ENCODE measurements around the gene ZSCAN5B.
"Not testable (repeated sequence)": the region's sequence is repeated elsewhere in the genome, so short reads cannot be mapped to it uniquely, and the experiment has no call there.

Gene ZSCAN5B, protein sequence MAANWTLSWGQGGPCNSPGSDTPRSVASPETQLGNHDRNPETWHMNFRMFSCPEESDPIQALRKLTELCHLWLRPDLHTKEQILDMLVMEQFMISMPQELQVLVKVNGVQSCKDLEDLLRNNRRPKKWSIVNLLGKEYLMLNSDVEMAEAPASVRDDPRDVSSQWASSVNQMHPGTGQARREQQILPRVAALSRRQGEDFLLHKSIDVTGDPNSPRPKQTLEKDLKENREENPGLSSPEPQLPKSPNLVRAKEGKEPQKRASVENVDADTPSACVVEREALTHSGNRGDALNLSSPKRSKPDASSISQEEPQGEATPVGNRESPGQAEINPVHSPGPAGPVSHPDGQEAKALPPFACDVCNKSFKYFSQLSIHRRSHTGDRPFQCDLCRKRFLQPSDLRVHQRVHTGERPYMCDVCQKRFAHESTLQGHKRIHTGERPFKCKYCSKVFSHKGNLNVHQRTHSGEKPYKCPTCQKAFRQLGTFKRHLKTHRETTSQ

DNA sequence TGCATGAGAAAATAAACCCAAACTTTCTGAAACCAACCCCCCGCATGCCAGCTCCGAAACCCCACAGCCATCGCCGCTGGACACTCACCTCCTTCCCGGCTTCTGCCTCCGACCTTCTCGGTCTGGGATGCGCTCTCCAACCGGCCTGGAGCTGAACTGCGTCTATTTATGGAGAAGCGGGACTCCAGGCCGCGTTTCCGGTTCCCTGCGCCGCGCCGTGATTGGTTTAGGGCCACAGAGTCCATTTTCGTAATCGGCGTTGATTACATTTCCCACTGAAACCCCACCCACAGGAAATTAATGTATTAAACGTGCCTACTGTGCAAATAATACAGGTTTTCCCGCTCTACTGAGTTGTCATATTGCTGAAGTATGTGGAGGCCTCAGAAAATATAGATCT lies at the start of gene ZSCAN5B:
TSS of gene ZSCAN5B (minus strand) at position 138 of the 400 bp plus-strand sequence. CDS start 4,731 bp downstream, outside the sequence.
- DNase-seq = not testable (repeated sequence)

DNA sequence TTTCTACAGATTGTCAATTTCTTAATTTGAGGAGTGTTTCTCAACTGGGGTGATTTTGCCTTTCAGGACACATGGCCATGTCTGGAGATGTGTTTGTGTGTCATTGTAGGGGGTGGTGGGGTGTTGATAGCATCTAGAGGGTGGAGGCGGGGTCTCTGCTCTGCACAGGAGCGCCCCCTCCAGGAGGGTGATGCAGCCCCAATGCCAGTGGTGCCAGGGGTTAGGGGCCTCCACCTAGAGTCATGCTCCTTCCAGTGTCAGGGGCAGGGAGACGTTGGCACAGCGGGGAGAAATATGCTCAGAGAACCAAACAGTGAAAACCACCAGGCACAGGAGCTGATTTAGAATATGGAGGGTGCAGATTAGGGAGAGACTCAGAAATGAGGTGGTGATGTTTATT lies 48.2 kb upstream of the ZSCAN5B start:
- DNase-seq = not testable (repeated sequence)

DNA sequence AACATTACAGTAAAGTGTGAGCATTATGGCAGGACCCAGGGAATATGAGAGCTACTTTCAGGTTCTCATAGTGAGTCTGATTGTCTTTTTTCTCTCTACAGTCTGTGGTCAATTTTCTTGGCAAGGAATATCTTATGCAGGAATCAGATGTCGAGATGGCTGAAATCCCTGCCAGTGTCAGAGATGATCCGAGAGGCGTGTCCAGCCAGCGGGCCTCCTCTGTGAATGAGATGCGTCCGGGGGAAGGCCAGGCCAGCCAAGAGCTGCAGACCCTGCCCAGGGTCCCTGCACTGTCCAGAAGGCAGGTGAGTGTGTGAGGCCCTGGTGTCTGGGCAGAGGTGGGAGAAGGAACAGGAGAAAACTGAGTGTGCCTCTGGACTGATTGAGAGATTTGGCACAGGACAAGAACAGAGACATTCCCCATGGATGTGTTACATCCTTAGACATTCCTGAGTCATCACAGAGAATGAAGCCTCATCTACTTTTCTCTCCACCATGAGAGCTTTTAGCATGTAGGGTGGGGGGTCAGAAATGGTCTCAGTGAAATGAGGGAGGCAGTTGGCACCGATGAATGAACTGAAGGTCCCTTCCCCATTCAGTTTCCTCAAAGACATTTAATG lies 47.6 kb upstream of the ZSCAN5B start:
- no peak for DNase-seq

DNA sequence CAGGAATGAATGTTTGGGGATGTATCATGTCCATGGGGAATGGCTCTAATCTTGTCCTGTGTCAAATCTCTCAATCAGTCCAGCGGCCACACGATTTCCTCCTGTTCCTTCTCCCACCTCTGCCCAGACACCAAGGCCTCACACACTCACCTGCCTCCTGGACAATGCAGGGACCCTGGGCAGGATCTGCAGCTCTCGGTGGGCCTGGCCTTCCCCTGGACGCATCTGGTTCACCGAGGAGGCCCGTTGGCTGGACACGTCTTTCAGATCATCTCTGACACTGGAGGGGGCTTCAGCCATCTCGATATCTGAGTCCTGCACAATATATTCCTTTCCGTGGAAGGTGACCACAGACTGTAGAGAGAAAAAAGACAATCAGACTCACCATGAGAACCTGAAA lies 25.9 kb upstream of the ZSCAN5B start:
- no peak for DNase-seq

DNA sequence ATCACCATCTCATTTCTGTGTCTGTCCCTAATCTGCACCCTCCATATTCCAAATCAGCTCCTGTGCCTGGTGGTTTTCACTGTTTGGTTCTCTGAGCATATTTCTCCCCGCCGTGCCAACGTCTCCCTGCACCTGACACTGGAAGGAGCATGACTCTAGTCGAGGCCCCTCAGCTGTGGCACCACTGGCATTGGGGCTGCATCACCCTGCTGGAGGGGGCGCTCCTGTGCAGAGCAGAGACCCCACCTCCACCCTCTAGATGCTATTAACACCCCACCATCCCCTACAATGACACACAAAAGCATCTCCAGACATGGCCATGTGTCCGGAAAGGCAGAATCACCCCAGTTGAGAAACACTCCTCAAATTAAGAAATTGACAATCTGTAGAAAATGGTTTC lies 25.3 kb upstream of the ZSCAN5B start:
- no peak for DNase-seq

DNA sequence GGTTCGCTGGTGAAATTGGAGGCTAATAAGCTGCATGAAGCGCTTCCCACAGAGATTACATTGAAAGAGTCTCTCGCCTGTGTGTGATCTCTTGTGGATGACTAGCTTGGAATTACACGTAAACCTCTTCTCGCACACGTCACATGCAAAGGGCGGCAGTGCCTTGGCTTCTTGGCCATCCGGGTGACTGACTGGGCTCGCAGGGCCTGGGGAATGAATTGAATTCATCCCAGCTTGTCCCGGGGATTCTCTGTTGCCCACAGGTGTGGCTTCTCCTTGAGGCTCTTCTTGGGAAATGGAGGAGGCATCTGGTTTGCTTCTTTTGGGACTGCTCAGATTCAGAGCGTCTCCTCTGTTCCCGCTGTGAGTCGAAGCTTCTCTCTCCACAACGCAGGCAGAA lies 24.3 kb upstream of the ZSCAN5B start:
- DNase-seq = no peak

DNA sequence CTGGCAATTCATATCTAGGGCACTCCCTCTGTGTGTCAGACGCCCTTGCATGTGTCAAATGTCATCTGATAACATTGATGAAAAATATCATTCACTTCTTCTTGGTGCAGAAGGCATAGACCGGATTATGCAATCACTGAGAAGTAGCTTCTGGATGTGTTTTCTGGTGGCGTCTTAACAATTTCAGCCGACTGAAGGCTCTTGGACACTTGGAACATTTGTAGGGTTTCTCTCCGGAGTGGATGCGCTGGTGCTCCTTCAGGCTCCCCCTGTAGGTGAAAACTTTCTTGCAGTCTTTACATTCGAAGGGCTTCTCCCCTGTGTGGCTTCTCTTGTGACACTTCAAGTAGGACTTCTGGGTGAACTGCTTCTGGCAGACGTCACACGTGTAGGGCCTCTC lies 23.9 kb upstream of the ZSCAN5B start:
- DNase-seq = not testable (repeated sequence)

DNA sequence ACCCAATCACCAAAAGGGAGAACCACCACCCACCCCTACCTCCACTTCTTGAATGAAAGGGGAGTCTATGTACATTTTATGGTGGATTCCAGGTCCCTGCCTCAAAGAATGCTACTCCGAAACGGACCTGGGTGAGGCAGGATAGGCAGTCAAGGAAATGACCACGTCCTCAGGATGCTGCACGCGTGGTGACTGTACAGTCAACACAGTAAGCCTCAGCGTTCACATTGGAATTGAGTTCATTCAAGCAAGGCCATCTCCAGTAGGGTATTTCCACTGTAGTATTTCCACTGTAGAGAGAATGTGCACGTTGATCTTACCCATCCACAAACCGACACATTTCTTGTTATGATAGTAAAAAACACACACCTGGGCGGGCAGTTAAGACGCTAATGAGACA lies 21.4 kb upstream of the ZSCAN5B start:
- no peak for DNase-seq

DNA sequence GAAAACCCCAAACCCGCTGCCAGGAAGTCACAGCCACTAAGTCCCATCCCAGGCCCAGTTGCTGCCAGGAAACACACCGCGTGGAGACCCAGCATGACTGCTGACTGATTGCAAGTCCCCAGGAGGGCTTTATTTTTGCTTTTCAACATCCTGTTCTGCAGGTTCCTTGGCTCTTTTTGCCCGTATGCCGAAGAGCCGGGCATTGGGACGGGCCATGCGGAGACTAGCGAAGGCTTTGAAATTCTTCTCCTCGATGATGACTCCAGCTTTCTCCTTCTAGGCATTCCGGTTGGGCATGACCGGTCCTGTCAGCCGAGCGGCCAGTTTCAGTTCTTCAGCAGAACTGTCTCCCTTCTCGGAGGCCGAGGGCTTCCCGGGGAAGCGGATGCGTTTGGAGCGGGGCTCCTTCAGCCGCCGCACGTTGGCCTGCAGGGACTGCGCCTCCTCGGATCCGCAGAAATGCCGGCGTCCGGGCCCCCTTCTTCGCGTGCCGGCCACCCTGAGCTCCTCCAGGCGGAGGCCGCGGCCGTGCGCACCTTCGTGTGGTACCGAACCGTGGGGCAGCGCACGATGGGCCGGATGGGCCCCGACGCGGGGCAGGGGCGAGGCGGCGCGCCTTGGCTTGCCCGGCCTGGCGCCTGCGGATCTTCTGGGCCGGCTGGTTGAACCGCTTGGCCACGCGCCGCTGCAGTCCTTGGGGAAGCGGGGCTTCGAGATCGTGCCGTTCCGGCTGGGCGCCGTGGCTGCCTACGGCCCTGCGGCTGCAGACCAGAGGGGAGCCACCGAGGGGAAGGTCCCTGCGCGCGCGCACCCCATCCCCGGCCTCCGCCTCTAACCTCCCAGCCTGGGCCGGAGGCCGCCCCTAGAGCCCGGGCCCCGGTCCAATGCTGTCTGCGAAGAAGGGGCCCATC lies 19.7 kb upstream of the ZSCAN5B start:
- DNase-seq = no peak

DNA sequence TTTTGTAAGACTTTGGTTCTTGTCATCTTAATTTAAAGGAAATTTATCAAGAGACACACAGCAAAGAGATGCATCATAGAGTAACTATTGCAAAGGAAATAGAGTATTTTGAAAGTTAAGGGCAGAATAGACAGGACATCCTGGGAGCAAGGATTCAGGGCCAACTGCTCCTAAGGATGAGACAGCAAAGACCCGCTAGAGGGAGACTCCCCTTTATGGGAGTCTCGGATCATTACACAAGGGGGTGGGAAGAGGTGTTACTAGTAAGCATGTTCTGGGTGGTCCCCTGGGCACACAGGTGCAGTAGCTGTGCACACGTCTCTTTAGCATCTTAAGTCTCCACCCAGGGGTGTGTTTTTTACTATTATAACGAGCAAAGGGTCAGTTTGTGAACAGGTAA lies 14.1 kb upstream of the ZSCAN5B start:
- no peak for DNase-seq

DNA sequence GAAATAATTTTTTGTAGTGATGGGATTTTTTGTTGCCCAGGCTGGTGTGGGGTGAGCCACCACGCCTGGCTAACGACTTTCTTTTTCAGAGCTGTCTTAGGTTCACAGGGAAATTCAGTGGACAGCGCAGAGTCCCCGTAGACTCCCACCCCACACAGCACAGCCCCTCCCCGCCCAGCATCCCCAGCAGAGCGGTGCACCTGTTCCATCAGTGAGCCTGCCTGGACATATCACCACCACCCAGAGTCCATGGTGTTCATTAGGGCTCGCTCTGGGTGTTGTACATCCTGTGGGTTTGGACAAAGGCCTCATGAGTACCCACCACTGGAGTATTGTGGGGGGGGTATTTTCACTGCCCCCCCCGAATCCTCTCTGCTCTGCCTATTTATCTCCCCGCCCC lies 12.5 kb upstream of the ZSCAN5B start:
- not testable (repeated sequence) for DNase-seq

DNA sequence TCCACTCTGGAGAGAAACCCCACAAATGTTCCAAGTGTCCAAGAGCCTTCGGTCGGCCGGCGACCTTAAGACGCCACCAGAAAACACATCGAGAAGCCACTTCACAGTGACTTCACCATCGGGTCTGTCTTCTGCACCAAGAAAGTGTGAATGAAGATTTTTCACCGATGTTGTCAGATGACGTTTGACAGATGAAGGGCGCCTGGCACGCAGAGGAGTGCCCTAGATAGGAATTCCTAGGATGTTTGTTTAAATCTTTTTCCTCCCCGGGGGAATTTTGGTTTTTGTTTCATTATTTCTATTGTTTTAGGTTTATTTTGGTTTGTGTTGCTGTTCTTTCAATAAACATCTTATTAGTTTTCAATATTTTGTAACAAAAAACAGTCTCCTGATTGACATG lies 11.5 kb upstream of the ZSCAN5B start:
- DNase-seq = no peak

DNA sequence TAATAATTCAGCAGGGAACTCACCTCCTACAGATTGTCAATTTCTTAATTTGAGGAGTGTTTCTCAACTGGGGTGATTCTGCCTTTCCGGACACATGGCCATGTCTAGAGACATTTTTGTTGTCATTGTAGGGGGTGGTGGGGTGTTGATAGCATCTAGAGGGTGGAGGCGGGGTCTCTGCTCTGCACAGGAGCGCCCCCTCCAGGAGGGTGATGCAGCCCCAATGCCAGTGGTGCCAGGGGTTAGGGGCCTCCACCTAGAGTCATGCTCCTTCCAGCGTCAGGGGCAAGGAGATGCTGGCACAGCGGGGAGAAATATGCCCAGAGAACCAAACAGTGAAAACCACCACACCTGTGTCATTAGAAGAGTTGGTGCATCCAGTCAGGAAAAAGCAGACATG lies 10.0 kb upstream of the ZSCAN5B start:
- DNase-seq = not testable (repeated sequence)

DNA sequence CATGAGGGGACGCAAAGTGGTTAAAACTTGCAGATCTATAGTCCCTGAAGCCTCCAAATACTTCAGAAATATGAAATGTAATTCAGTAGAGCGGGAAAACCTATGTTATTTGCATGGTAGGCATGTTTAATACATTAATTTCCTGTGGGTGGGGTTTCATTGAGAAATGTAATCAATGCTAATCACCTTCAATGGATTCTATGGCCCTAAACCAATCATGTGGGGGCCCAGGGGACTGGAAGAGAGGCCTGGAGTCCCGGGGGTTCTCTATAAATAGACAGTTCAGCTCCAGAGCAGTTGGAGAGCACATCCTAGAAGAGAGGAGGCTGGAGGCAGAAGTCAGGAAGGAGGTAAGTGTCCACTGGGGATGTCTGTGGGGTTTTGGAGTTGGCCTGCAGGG lies 4.4 kb upstream of the ZSCAN5B start, which contains the start of gene ZSCAN5C:
TSS of gene ZSCAN5C (plus strand) at position 301 of the 400 bp plus-strand sequence. CDS start 3,641 bp downstream, outside the sequence.
- DNase-seq = no peak

DNA sequence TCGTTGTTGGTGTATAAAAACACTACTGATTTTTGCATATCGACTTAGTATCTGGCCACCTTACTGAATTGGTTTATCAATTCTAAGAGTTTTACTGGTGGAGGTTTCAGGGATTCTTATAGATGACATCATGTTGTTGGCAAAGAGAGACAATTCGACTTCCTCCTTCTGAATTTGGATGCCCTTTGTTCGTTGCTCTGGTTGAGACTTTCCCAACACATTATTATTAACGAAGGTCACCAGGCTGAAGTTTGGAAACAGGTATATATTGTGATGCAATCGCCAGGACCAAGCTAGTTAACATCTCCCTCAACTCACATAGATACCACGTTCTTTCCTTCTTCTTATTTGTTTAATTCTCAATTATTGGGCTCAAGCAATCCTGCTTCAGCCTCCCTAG lies 2.1 kb upstream of the ZSCAN5B start:
- DNase-seq = no peak

DNA sequence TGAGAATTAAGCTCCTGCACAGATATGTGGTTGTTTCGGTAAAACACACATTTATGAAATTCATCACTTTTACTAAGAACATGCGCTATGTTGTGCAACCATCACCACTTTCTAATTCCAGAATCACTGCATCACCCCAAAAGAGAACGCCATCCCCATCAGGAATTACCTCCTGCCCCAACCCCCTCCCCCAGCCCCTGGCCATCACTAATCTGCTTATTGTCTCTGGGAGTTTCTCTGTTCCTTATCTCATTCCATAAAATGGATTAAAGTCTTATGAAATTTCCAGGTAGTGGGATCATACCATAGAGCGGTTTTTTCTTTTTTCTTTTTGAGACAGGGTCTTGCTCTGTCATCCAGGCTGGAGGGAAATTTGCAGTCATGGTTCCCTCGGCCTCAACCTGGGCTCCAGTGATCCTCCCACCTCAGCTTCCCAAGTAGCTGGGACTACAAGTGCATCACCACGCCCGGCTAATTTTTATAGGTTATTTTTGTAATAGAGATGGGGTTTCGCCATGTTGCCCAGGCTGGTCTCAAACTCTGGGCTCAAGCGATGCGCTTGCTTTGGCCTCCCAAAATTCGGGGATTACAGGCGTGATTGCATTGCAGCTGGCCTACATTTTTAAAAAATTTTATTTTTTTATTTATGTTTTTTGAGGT lies 3.5 kb downstream of the ZSCAN5B start:
- DNase-seq = no peak

DNA sequence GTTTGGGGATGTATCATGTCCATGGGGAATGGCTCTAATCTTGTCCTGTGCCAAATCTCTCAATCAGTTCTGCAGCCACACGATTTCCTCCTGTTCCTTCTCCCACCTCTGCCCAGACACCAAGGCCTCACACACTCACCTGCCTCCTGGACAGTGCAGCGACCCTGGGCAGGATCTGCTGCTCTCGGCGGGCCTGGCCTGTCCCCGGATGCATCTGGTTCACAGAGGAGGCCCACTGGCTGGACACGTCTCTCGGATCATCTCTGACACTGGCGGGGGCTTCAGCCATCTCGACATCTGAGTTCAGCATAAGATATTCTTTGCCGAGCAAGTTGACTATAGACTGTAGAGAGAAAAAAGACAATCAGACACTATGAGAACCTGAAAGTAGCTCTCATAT lies 5.9 kb downstream of the ZSCAN5B start:
- no peak for DNase-seq

DNA sequence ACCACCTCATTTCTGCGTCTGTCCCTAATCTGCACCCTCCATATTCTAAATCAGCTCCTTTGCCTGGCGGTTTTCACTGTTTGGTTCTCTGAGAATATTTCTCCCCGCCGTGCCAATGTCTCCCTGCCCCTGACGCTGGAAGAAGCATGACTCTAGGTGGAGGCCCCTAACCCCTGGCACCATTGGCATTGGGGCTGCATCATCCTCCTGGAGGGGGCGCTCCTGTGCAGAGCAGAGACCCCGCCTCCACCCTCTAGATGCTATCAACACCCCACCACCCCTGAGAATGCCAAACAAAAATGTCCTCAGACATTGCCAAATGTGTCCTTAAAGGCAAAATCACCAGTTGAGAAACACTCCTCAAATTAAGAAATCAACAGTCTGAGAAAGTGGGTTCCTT lies 6.5 kb downstream of the ZSCAN5B start:
- no peak for DNase-seq

DNA sequence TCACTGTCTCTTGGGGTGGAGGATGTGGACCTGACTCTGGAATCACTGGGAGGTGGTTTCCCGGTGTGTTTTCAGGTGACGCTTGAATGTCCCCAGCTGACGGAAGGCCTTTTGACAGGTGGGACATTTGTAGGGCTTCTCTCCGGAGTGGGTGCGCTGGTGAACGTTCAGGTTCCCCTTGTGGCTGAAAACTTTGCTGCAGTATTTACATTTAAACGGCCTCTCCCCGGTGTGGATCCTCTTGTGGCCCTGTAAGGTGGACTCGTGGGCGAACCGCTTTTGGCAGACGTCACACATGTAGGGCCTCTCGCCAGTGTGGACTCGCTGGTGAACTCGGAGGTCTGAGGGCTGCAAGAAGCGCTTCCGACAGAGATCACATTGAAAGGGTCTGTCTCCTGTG lies 7.8 kb downstream of the ZSCAN5B start:
- no peak for DNase-seq

DNA sequence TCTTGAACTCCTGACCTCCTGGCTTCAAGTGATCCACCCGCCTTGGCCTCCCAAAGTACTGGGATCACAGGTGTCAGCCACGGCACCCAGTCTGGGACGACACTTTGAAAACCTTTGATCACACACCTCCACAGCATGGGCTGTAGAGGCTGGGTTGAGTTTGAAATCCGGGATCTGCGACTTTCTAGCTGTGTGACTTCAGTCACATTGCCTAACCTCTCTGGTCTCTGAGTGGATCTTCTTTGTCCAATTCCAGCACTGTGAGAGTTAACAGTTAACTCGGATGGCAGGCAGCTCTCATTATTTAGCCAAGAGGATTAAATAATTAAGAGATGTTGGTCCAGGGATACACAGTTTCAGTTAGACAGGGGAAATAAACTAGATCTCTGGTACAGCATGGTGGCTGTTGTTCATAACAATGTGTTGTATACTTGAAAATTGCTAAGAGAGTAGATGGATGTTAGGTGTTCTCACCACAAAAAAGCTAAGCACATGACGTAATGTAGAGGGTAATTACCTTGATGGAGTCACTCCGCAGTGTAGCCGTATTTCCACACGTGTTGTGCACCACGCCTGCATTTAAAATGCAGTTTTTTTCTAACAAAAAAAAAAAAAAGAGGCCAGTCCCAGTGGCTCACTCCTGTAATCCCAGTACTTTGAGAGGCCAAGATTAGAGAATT lies 19.9 kb downstream of the ZSCAN5B start:
- DNase-seq = no peak

DNA sequence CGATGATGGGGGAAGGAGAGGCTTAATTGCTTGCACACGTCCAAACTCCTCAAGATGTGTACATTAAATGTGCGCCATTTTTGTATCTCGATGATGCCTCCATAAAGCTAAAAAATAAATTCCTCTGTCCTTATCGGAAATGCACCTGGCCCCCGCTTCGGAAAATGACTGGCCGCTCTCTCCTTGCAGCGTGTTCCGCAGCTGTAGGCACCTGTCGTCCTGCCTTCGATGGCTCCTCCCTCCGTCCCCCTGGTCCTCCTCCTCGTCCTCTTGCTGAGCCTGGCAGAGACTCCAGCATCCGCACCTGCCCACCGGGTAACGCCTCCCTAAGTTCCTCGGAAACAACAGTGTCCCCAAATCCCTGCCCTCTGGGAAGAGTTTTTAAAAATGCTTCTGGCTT lies 20.7 kb downstream of the ZSCAN5B start:
- DNase-seq = no peak

DNA sequence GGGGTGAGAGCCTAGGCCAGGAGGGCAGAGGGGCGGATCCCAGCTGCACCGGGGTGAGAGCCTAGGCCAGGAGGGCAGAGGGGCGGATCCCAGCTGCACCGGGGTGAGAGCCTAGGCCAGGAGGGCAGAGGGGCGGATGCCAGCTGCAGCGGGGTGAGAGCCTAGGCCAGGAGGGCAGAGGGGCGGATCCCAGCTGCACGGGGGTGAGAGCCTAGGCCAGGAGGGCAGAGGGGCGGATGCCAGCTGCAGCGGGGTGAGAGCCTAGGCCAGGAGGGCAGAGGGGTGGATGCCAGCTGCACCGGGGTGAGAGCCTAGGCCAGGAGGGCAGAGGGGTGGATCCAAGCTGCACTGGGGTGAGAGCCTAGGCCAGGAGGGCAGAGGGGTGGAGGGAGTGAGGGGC lies 21.3 kb downstream of the ZSCAN5B start:
- DNase-seq = not testable (repeated sequence)

All from activated CD4-positive, alpha-beta T cell treated with anti-CD3 and anti-CD28 coated beads, Interleukin-2, amount 50 U/mL, for 16 hours (primary cell).